NCI-H2227 (cell line): ENCODE measurements around the gene ADARB1.

Experiments
- DNase-seq: peaks from one replicate; lab custom pipeline; 2025; ENCODE audit not compliant: unreplicated experiment; lab: John Stamatoyannopoulos, UW

Gene ADARB1

GRCh38 chr21:45054927-45055612 is 19.3 kb upstream of the ADARB1 start:
- DNase-seq = no peak

GRCh38 chr21:45055861-45056260 is 18.5 kb upstream of the ADARB1 start:
- no peak for DNase-seq

- no peak for DNase-seq
These were observed 18.0 kb upstream of the ADARB1 start for GRCh38 chr21:45056296-45056904.

GRCh38 chr21:45056917-45057560 is 17.3 kb upstream of the ADARB1 start:
- no peak for DNase-seq

GRCh38 chr21:45057886-45058285 is 16.5 kb upstream of the ADARB1 start:
- no peak for DNase-seq

GRCh38 chr21:45059121-45059520 is 15.3 kb upstream of the ADARB1 start:
- no peak for DNase-seq

- DNase-seq = no peak
These were observed 14.3 kb upstream of the ADARB1 start for GRCh38 chr21:45060089-45060488.

- DNase-seq = no peak
These were observed 13.6 kb upstream of the ADARB1 start for GRCh38 chr21:45060675-45061311.

- no peak for DNase-seq
These were observed 10.3 kb upstream of the ADARB1 start for GRCh38 chr21:45064091-45064490.

- DNase-seq = no peak
These were observed 9.6 kb upstream of the ADARB1 start for GRCh38 chr21:45064618-45065399.

GRCh38 chr21:45067462-45068285 is 6.7 kb upstream of the ADARB1 start:
- DNase-seq = peak; percentile 14

GRCh38 chr21:45069085-45069484 is 5.3 kb upstream of the ADARB1 start:
- no peak for DNase-seq

GRCh38 chr21:45069711-45070110 is 4.7 kb upstream of the ADARB1 start:
- DNase-seq = no peak

GRCh38 chr21:45071078-45071873 is 3.1 kb upstream of the ADARB1 start:
- no peak for DNase-seq

GRCh38 chr21:45071874-45072737 is 2.3 kb upstream of the ADARB1 start:
- DNase-seq = no peak

- no peak for DNase-seq
These were observed 1.6 kb upstream of the ADARB1 start for GRCh38 chr21:45072738-45073300.

- peak; percentile 54 for DNase-seq
These were observed 906 bp upstream of the ADARB1 start for GRCh38 chr21:45073301-45074047.
